HUES48 (cell line): ENCODE results near the gene MYLK.

Source experiments
- H3K27ac ChIP-seq: one replicate; pipeline ENCODE4 v1.7.0; 2013; ENCODE audit warnings: low read depth, low read length, inconsistent platforms
- H3K27me3 ChIP-seq: 2 replicates; pipeline ENCODE4 v1.6.1; 2013; ENCODE audit warnings: mild to moderate bottlenecking, low read length; ENCODE audit not compliant: control insufficient read depth, insufficient read depth
- H3K36me3 ChIP-seq: 2 replicates; pipeline ENCODE4 v1.6.1; 2013; ENCODE audit warnings: low read length; ENCODE audit not compliant: control insufficient read depth, insufficient read depth
- H3K4me1 ChIP-seq: 2 replicates; pipeline ENCODE4 v1.6.1; 2013; ENCODE audit warnings: mild to moderate bottlenecking, low read length; ENCODE audit not compliant: control insufficient read depth, insufficient read depth
- H3K4me3 ChIP-seq: 2 replicates; pipeline ENCODE4 v1.5.1; 2013; ENCODE audit warnings: mild to moderate bottlenecking, low read depth, low read length
- H3K9ac ChIP-seq: 2 replicates; pipeline ENCODE4 v1.6.1; 2013; ENCODE audit warnings: mild to moderate bottlenecking, low read depth, low read length, moderate library complexity
- H3K9me3 ChIP-seq: 2 replicates; pipeline ENCODE4 v1.6.1; 2013; ENCODE audit warnings: low read length; ENCODE audit not compliant: control insufficient read depth, insufficient read depth

Gene MYLK

GRCh38 chr3:123571264-123571972 is 312.7 kb downstream of the MYLK start:
- H3K9me3 ChIP-seq, result no peaks in the 10 kb centered on the region
- no peaks in the 10 kb centered on the region for H3K27me3 ChIP-seq
- no peak overlapping the region for H3K4me3 ChIP-seq
- H3K4me1 ChIP-seq, result 0 out of 2 replicates have a peak, but pooled peaks cover 4% of the 10 kb centered on the region
- peaks cover under 1% of the 10 kb centered on the region; the same call in 1 of the 2 replicates for H3K36me3 ChIP-seq
- peak overlapping the region; percentile 10 for H3K27ac ChIP-seq
- H3K9ac ChIP-seq, result no peak overlapping the region

DNA sequence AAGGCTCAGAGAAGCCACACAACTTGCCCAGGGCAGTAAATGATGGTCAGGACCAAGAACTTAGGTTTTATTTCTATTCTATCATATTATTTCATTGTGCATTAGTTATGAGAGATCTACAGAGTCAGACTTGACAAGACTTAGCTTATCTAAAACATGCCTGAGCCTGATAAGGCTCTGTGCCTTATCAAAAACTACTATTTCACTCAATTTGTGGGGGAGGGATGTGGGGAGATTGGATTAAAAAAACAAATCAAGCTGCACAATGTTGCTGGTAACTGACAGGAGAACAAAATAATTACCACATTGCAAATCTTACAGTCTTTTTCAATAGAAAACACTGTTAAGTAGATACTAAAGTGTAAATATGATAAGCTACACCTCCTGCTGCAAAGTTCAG is 315.3 kb downstream of the MYLK start:
- Histone ChIP-seq H3K27me3 (no peaks in the 10 kb centered on the region), H3K9ac (no peak overlapping the region), H3K4me3 (no peak overlapping the region), H3K4me1 (0 out of 2 replicates have a peak, but pooled peaks cover 4% of the 10 kb centered on the region), H3K9me3 (no peaks in the 10 kb centered on the region), H3K27ac (no peak overlapping the region), H3K36me3 (no peaks in the 10 kb centered on the region)

GRCh38 chr3:123568034-123568433 is 316.1 kb downstream of the MYLK start:
- Histone ChIP-seq H3K9me3 (no peaks in the 10 kb centered on the region), H3K27me3 (no peaks in the 10 kb centered on the region), H3K36me3 (no peaks in the 10 kb centered on the region), H3K4me1 (0 out of 2 replicates have a peak, but pooled peaks cover 4% of the 10 kb centered on the region), H3K27ac (no peak overlapping the region), H3K4me3 (no peak overlapping the region), H3K9ac (no peak overlapping the region)

DNA sequence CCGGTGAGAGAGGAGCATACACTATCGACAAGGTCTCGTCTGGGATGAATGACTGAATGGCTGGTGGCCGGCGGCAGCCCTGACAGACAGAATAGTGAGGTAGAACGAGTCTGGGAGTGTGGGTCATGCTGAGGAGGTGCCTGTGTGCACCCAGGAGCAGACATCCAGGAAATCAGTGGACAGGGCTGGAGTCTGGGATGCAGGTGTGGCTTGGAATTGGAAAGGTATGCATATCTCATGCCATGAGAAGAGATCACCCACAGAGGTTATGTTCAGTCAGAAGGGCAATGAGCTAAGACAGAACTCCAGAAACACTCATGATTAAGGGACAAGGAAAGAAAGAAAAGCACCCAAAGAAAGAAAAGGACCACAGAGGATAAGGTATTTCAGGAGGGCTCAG is 320.1 kb downstream of the MYLK start:
- no peak overlapping the region for H3K9ac ChIP-seq
- H3K9me3 ChIP-seq, result no peaks in the 10 kb centered on the region
- no peaks in the 10 kb centered on the region for H3K4me1 ChIP-seq
- H3K4me3 ChIP-seq, result no peak overlapping the region
- no peaks in the 10 kb centered on the region for H3K27me3 ChIP-seq
- no peak overlapping the region for H3K27ac ChIP-seq
- H3K36me3 ChIP-seq, result no peaks in the 10 kb centered on the region

GRCh38 chr3:123562547-123562946 is 321.6 kb downstream of the MYLK start:
- no peak overlapping the region for H3K9ac ChIP-seq
- no peaks in the 10 kb centered on the region for H3K36me3 ChIP-seq
- H3K4me3 ChIP-seq, result no peak overlapping the region
- H3K9me3 ChIP-seq, result no peaks in the 10 kb centered on the region
- H3K27me3 ChIP-seq, result no peaks in the 10 kb centered on the region
- H3K4me1 ChIP-seq, result no peaks in the 10 kb centered on the region
- H3K27ac ChIP-seq, result no peak overlapping the region

- Histone ChIP-seq H3K36me3 (no peaks in the 10 kb centered on the region), H3K4me1 (no peaks in the 10 kb centered on the region), H3K4me3 (no peak overlapping the region), H3K27me3 (no peaks in the 10 kb centered on the region), H3K9ac (no peak overlapping the region), H3K27ac (no peak overlapping the region), H3K9me3 (no peaks in the 10 kb centered on the region; the same call in 1 of the 2 replicates)
Measured at GRCh38 chr3:123561188-123561587, 322.9 kb downstream of the MYLK start.
